Lung (tissue), 12 donors: ENCODE results near the gene NAV2. TPM values are rescaled to one million over a fixed set of nuclear protein-coding genes. Genes with fewer than 3 reads are reported as not detected.

Experiments used
- ATAC-seq: fragments of 200-7000 bp; cut with Tn5 transposase; one replicate; pipeline ENCODE4 v1.9.1; 2020; ENCODE audit warnings: moderate number of reproducible peaks; ENCODE audit not compliant: insufficient read depth, low FRiP score
- DNase-seq, 3 donors: peaks; one replicate each; pipeline ENCODE4 v3.0.0-alpha.2; 2013 to 2017
- H3K27ac ChIP-seq, 2 donors: one replicate each; pipeline ENCODE4 v1.5.1; 2013; ENCODE audit warnings: mild to moderate bottlenecking in 2 of 2, moderate library complexity in 2 of 2, control low read depth in 1 of 2, inconsistent platforms in 1 of 2, low read depth in 1 of 2, low read length in 1 of 2
- H3K27me3 ChIP-seq, 3 donors: one replicate each; pipeline ENCODE4 v1.5.1; 2013; ENCODE audit warnings: low read length in 2 of 3; ENCODE audit not compliant: control insufficient read depth in 3 of 3, insufficient read depth in 3 of 3
- H3K36me3 ChIP-seq, 4 donors: one replicate each; pipeline ENCODE4 v1.5.1; 2013; ENCODE audit warnings: low read length in 4 of 4, mild to moderate bottlenecking in 1 of 4, moderate library complexity in 1 of 4; ENCODE audit not compliant: control insufficient read depth in 4 of 4, insufficient read depth in 4 of 4
- H3K4me1 ChIP-seq, 5 donors: one replicate each; pipeline ENCODE4 v1.5.1; 2013; ENCODE audit warnings: low read length in 5 of 5, mild to moderate bottlenecking in 2 of 5, moderate library complexity in 1 of 5; ENCODE audit not compliant: control insufficient read depth in 5 of 5, insufficient read depth in 5 of 5
- H3K4me3 ChIP-seq: one replicate; pipeline ENCODE4 v1.5.1; 2013; ENCODE audit warnings: mild to moderate bottlenecking, control low read depth, moderate library complexity
- H3K9ac ChIP-seq, 2 donors: one replicate each; pipeline ENCODE4 v1.5.1; 2013; ENCODE audit warnings: low read length in 2 of 2, control low read depth in 1 of 2; ENCODE audit not compliant: insufficient read depth in 1 of 2
- H3K9me3 ChIP-seq, 4 donors: one replicate each; pipeline ENCODE4 v1.5.1; 2013; ENCODE audit warnings: low read length in 3 of 4, mild to moderate bottlenecking in 1 of 4, moderate library complexity in 1 of 4; ENCODE audit not compliant: control insufficient read depth in 4 of 4, insufficient read depth in 3 of 4
- WGBS, 2 donors: extraction: QIAGEN DNeasy Blood & Tissue Kit; methylation state at CpG; one replicate each; pipeline ENCODE4 v1.1.7; 2013; 5-methylcytosine and 5-hydroxymethylcytosine counted together
- polyA plus RNA-seq, 2 donors: library from polyadenylated mRNA; stranded (reverse); fragments of 200-250 nt; gene quantifications; one replicate each; pipeline ENCODE4 v1.2.1, GENCODE V29; 2013
- total RNA-seq, 2 donors: library from RNA; depleted of rRNA in 1 of 2; stranded (reverse); fragments of >200 nt in 1 of 2; gene quantifications; one replicate each; pipeline ENCODE4 v1.2.1, GENCODE V29; 2014 to 2021
- TF ChIP-seq, protein P1 (sequence below): IDR thresholded peaks from 2 replicates; pipeline ENCODE4 v1.5.1; 2012; ENCODE audit warnings: mild to moderate bottlenecking; ENCODE audit errors: control extremely low read depth, extremely low read depth
- donor health status: control.
- donor health status: control.
- donor health status: Bipolar disorder and iron deficiency.
- donor health status: healthy.
- donor health status: DM: yes; HTN: yes; CAD: no.

NAV2 gene
- total and polyA plus RNA-seq, 4 donors: 6.8 to 47.9 (median 20.2) TPM

DNA sequence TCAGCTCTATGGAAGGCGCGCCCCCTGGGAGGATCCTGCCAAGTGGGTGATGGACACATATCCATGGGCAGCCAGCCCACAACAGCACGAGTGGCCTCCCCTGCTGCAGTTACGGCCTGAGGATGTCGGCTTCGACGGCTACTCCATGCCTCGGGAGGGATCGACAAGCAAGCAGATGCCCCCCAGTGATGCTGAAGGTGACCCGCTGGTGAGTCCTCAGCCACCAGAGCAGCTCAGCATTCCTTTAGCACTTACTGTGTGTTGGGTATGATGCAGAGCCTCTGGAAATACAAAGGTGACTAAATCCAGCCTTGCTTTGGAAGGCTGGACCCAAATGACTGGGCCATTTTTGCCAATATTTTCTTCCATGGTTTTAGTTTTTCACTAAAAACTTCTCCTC, 402.0 kb downstream of the NAV2 start:
- DNase-seq (no peak), ATAC-seq (no peak)
- WGBS, 2 donors: 97 to 99% methylated on average over 10 of the region's 10 CpGs
- no peak overlapping the region for H3K4me3 ChIP-seq
- H3K4me1 ChIP-seq: peaks cover 0 to 3% (median 0%) of the 10 kb centered on the region in 5 donors
- no peak overlapping the region for H3K27ac ChIP-seq
- H3K27me3 ChIP-seq: no peaks in the 10 kb centered on the region
- no peak overlapping the region for H3K9ac ChIP-seq
- TF ChIP-seq, protein P1, sequence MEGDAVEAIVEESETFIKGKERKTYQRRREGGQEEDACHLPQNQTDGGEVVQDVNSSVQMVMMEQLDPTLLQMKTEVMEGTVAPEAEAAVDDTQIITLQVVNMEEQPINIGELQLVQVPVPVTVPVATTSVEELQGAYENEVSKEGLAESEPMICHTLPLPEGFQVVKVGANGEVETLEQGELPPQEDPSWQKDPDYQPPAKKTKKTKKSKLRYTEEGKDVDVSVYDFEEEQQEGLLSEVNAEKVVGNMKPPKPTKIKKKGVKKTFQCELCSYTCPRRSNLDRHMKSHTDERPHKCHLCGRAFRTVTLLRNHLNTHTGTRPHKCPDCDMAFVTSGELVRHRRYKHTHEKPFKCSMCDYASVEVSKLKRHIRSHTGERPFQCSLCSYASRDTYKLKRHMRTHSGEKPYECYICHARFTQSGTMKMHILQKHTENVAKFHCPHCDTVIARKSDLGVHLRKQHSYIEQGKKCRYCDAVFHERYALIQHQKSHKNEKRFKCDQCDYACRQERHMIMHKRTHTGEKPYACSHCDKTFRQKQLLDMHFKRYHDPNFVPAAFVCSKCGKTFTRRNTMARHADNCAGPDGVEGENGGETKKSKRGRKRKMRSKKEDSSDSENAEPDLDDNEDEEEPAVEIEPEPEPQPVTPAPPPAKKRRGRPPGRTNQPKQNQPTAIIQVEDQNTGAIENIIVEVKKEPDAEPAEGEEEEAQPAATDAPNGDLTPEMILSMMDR: no peak
- peaks cover 11 to 19% (median 16%) of the 10 kb centered on the region in 4 donors for H3K36me3 ChIP-seq
- peaks cover 0 to 5% (median 0%) of the 10 kb centered on the region in 4 donors for H3K9me3 ChIP-seq

DNA sequence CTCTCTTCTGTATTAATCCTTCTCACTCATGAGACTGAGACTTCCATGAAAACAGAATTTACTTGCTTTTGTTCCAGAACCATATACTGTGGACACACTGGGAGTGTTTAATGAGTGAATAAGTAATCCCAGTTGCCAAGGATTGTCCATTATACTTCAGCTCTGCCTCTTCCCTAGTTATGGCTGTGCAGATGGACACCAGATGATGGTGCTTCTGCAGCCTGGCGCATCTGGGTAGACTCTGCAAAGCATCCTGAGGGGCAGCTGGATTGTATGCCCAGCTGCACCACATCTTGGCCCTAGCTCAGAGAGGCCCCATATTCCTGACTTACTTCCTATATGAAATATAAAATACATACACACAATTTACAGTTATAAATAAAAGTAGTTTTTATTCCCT, 404.2 kb downstream of the NAV2 start:
- TF ChIP-seq, protein P1: no peak

DNA sequence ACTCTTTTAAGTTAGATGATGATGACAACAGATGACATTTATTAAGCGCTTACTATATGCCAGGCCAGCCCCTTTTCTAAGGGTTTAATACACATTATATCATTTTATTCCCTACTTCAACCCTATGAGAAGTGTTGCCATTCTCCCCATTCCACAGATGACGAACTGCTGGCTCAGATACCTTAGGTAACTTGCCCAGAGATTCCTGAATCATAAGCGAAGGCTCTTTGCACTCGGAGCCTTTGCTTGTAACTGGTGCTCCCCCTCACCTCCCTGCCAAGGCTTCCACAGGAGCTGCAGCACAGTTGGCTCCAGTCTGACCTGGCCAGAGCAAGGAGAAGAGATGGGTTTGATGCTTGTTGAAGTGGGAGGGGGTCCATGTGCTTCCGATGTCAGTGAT, 404.7 kb downstream of the NAV2 start:
- no peaks in the 10 kb centered on the region for H3K4me1 ChIP-seq
- H3K36me3 ChIP-seq: peaks cover 8 to 24% (median 17%) of the 10 kb centered on the region in 4 donors
- H3K27me3 ChIP-seq: no peaks in the 10 kb centered on the region
- ATAC-seq (no peak), DNase-seq (no peak)
- no peak overlapping the region for H3K4me3 ChIP-seq
- TF ChIP-seq, protein P1: no peak
- no peak overlapping the region for H3K27ac ChIP-seq
- 89 to 91% methylated on average over 5 of the region's 5 CpGs for WGBS, 2 donors
- H3K9me3 ChIP-seq: peaks cover 0 to 2% (median 0%) of the 10 kb centered on the region in 4 donors
- H3K9ac ChIP-seq: no peak overlapping the region

More for the DNA sequence above, 404.2 kb downstream of the NAV2 start:
- H3K4me3 ChIP-seq: no peak overlapping the region
- H3K27ac ChIP-seq: no peak overlapping the region
- no peak overlapping the region for H3K9ac ChIP-seq
- 51 to 61% methylated on average over 1 of the region's 1 CpG for WGBS, 2 donors
- H3K27me3 ChIP-seq: no peaks in the 10 kb centered on the region
- H3K9me3 ChIP-seq: peaks cover 0 to 2% (median 0%) of the 10 kb centered on the region in 4 donors
- DNase-seq: no peak
- H3K36me3 ChIP-seq: peaks cover 10 to 24% (median 17%) of the 10 kb centered on the region in 4 donors
- ATAC-seq: no peak
- H3K4me1 ChIP-seq: no peaks in the 10 kb centered on the region

DNA sequence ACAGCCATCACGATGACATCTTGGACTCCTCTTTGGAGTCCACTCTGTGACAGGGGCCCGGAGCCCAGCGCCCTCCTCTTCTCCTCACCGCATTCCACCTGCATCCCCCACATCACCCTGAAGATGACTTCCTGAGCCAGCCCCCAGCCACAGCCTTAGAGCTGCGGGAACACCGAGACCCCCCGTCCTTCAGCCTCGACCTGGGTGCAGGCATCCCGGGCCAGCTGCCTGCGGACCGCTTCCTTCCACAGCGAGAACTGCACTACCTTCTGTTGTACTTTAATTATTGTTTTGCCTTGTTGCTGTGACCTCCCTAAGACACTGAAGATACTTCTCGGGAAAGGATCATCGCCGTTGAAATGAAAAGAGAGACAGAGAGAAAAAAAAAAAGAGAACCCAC, 405.6 kb downstream of the NAV2 start:
- Histone ChIP-seq H3K36me3 (peaks cover 8 to 24% (median 17%) of the 10 kb centered on the region in 4 donors), H3K9me3 (peaks cover 0 to 2% (median 0%) of the 10 kb centered on the region in 4 donors), H3K9ac (no peak overlapping the region), H3K4me1 (no peaks in the 10 kb centered on the region), H3K4me3 (no peak overlapping the region), H3K27ac (no peak overlapping the region), H3K27me3 (no peaks in the 10 kb centered on the region)
- ATAC-seq (no peak), DNase-seq (no peak)
- WGBS, 2 donors: 96% methylated on average over 15 of the region's 15 CpGs
- TF ChIP-seq, protein P1: no peak
